IPS-20b (cell line): Measurements from ENCODE around the gene FREM1.

Experiments
- H3K27ac ChIP-seq: one replicate; pipeline ENCODE4 v1.5.1; 2013; ENCODE audit warnings: low read length
- H3K27me3 ChIP-seq: 2 replicates; pipeline ENCODE4 v1.6.1; 2013; ENCODE audit warnings: mild to moderate bottlenecking, low read length, inconsistent platforms; ENCODE audit not compliant: insufficient read depth
- H3K36me3 ChIP-seq: 2 replicates; pipeline ENCODE4 v1.6.1; 2013; ENCODE audit warnings: low read depth, mild to moderate bottlenecking, inconsistent platforms, low read length, moderate library complexity; ENCODE audit not compliant: insufficient read depth
- H3K4me1 ChIP-seq: 2 replicates; pipeline ENCODE4 v1.6.1; 2013; ENCODE audit warnings: mild to moderate bottlenecking, control low read depth, inconsistent platforms, low read length, moderate library complexity; ENCODE audit not compliant: insufficient read depth
- H3K4me3 ChIP-seq: 2 replicates; pipeline ENCODE4 v1.5.1; 2013; ENCODE audit warnings: mild to moderate bottlenecking, low read length, inconsistent platforms
- H3K9ac ChIP-seq: 2 replicates; pipeline ENCODE4 v1.6.1; 2013; ENCODE audit warnings: low read depth, mild to moderate bottlenecking, inconsistent platforms, low read length, moderate library complexity
- H3K9me3 ChIP-seq: 2 replicates; pipeline ENCODE4 v1.6.1; 2013; ENCODE audit warnings: mild to moderate bottlenecking, low read depth, low read length, inconsistent platforms; ENCODE audit not compliant: insufficient read depth

FREM1 gene

GRCh38 chr9:14687042-14687719, 223.0 kb downstream of the FREM1 start:
- no peak overlapping the region for H3K27ac ChIP-seq
- H3K9me3 ChIP-seq: no peaks in the 10 kb centered on the region
- H3K27me3 ChIP-seq: no peaks in the 10 kb centered on the region
- H3K4me1 ChIP-seq: peaks cover 6% of the 10 kb centered on the region; the same call in 1 of the 2 replicates
- H3K36me3 ChIP-seq: peaks cover 39% of the 10 kb centered on the region
- H3K4me3 ChIP-seq: no peak overlapping the region
- H3K9ac ChIP-seq: no peak overlapping the region

GRCh38 chr9:14686168-14686567, 224.1 kb downstream of the FREM1 start:
- H3K9me3 ChIP-seq: no peaks in the 10 kb centered on the region
- no peak overlapping the region for H3K4me3 ChIP-seq
- H3K27me3 ChIP-seq: no peaks in the 10 kb centered on the region
- no peak overlapping the region for H3K27ac ChIP-seq
- no peak overlapping the region for H3K9ac ChIP-seq
- H3K4me1 ChIP-seq: no peaks in the 10 kb centered on the region
- H3K36me3 ChIP-seq: peaks cover 39% of the 10 kb centered on the region
